NCI-H2107 (cell line): Measurements from ENCODE around the gene FBXO38.

Experiments
- DNase-seq: peaks from one replicate; lab custom pipeline; 2025; lab: John Stamatoyannopoulos, UW

Gene FBXO38

GRCh38 chr5:148383564-148384379, at the start of gene FBXO38:
TSS of gene FBXO38 (plus strand) at chr5:148383958. CDS start at chr5:148394777, 10,819 bp downstream.
- peak; percentile 75 for DNase-seq

- DNase-seq, result no peak
These were observed 48.5 kb upstream of the FBXO38 start, which contains the start of gene SPINK9 for GRCh38 chr5:148335259-148335658. TSS of gene SPINK9 (plus strand) at chr5:148335559. CDS start at chr5:148335614, 55 bp downstream.

- DNase-seq, result no peak
These were observed 46.9 kb upstream of the FBXO38 start for GRCh38 chr5:148336704-148337435.

GRCh38 chr5:148342371-148343045, 41.2 kb upstream of the FBXO38 start:
- DNase-seq, result no peak

GRCh38 chr5:148343046-148343407, 40.7 kb upstream of the FBXO38 start:
- no peak for DNase-seq

GRCh38 chr5:148343603-148344487, 39.9 kb upstream of the FBXO38 start:
- DNase-seq, result no peak

GRCh38 chr5:148347706-148348105, 36.1 kb upstream of the FBXO38 start:
- no peak for DNase-seq

GRCh38 chr5:148352696-148353095, 31.1 kb upstream of the FBXO38 start:
- DNase-seq, result no peak

- no peak for DNase-seq
These were observed 30.1 kb upstream of the FBXO38 start for GRCh38 chr5:148353634-148354033.

GRCh38 chr5:148364343-148364742, 19.4 kb upstream of the FBXO38 start:
- DNase-seq, result no peak

- DNase-seq, result no peak
These were observed 15.5 kb upstream of the FBXO38 start for GRCh38 chr5:148368299-148368698.

- DNase-seq, result no peak
These were observed 11.5 kb upstream of the FBXO38 start for GRCh38 chr5:148372166-148372725.

GRCh38 chr5:148372893-148373292, 10.9 kb upstream of the FBXO38 start:
- no peak for DNase-seq

GRCh38 chr5:148374690-148375360, 8.9 kb upstream of the FBXO38 start:
- DNase-seq, result no peak

GRCh38 chr5:148376198-148376597, 7.6 kb upstream of the FBXO38 start:
- DNase-seq, result no peak

GRCh38 chr5:148378670-148379069, 5.1 kb upstream of the FBXO38 start:
- no peak for DNase-seq

- DNase-seq, result no peak
These were observed 4.4 kb upstream of the FBXO38 start for GRCh38 chr5:148379340-148379739.

GRCh38 chr5:148381906-148382305, 1.9 kb upstream of the FBXO38 start:
- DNase-seq, result no peak

- DNase-seq, result no peak
These were observed 797 bp upstream of the FBXO38 start for GRCh38 chr5:148382961-148383360.

- DNase-seq, result no peak
These were observed 601 bp downstream of the FBXO38 start for GRCh38 chr5:148384380-148384737.

- DNase-seq, result no peak
These were observed 1.3 kb downstream of the FBXO38 start for GRCh38 chr5:148385094-148385493.
